Measurements from ENCODE around the gene B4GALNT4. TPM values are rescaled to one million over a fixed set of nuclear protein-coding genes. Genes with fewer than 3 reads are reported as not detected.

The B4GALNT4 gene
- total RNA-seq, 1 donor: 2.2 TPM

DNA sequence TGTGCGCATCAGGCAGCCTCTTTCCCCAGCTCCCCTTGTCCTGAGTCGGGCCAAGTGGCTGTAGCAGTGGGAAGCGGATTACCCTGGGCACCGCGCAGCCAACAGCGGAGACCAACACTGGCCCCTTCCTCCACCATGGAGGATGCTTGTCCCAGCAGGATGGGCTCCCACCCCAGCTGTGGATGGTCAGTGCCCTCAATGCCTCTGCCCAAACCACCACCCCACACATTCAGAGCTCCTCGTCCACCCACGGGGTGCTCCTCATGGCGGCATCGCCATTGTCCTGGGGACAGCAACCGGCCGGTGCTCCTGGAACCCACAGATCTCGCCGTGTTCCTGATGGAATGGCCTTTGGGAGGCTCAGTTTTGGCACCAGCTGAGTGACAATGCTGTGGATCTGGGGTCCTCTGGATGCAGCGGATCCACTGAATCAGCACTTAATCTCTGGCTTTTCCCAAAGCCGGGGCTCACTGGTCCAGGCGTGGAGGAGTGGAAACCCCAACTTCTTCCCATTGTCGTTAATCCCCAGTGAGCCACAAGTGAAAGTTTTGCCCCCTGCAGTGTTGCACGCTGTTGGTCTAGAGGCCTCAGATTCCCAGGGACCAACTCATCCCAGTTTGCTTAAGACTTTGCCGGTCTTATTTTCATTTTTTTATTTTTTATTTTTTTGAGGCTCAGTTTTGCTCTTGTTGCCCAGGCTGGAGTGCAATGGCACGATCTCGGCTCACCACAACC is 4.1 kb upstream of the B4GALNT4 start:
- no peak overlapping the region for H3K4me3 ChIP-seq (ENCODE audit: insufficient read depth, low read length)
- H3K79me2 ChIP-seq (ENCODE audit: insufficient read depth, low read length): no peaks in the 10 kb centered on the region
- TF ChIP-seq, protein P1, sequence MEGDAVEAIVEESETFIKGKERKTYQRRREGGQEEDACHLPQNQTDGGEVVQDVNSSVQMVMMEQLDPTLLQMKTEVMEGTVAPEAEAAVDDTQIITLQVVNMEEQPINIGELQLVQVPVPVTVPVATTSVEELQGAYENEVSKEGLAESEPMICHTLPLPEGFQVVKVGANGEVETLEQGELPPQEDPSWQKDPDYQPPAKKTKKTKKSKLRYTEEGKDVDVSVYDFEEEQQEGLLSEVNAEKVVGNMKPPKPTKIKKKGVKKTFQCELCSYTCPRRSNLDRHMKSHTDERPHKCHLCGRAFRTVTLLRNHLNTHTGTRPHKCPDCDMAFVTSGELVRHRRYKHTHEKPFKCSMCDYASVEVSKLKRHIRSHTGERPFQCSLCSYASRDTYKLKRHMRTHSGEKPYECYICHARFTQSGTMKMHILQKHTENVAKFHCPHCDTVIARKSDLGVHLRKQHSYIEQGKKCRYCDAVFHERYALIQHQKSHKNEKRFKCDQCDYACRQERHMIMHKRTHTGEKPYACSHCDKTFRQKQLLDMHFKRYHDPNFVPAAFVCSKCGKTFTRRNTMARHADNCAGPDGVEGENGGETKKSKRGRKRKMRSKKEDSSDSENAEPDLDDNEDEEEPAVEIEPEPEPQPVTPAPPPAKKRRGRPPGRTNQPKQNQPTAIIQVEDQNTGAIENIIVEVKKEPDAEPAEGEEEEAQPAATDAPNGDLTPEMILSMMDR (IDR thresholded peaks at IDR 0.05; ENCODE audit: extremely low read depth, low read depth, low read length): no peak
- no peak overlapping the region for H3K4me2 ChIP-seq (ENCODE audit: insufficient read depth, low read length)
- H4K20me1 ChIP-seq (ENCODE audit: insufficient read depth, low read length): no peaks in the 10 kb centered on the region
- peaks cover 2% of the 10 kb centered on the region for H3K9me3 ChIP-seq (ENCODE audit: low read depth, low read length)
- peaks cover 38% of the 10 kb centered on the region for H3K27me3 ChIP-seq (ENCODE audit: insufficient read depth, low read length)
- H3K4me1 ChIP-seq (ENCODE audit: insufficient read depth, low read length): no peaks in the 10 kb centered on the region
- H3K36me3 ChIP-seq (ENCODE audit: insufficient read depth, low read length): no peaks in the 10 kb centered on the region
- H3K27ac ChIP-seq (ENCODE audit: low read depth, low read length): no peak overlapping the region
- H2AFZ ChIP-seq (ENCODE audit: low read length): no peak overlapping the region
- peak; percentile 72 for DNase-seq (ENCODE audit: insufficient read length, low spot score, missing footprints)

DNA sequence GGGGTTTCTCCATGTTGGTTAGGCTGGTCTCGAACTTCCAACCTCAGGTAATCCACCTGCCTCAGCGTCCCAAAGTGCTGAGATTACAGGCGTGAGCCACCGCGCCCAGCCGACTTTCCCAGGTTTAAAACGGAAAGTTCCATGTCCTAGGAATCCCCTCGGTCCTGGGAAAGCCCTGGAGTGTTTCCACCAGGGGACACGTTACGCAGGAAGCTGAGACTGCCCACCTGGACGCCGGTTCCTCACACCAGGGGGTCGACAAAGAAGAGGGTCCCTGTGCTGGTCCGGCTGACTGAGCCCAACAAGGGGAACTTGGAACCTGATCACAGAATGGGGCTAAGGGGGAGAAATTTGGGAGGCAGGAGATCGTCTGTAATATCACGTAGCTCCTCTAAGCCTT is 3.5 kb upstream of the B4GALNT4 start:
- TF ChIP-seq, protein P1 (IDR thresholded peaks at IDR 0.05; ENCODE audit: extremely low read depth, low read depth, low read length): no peak
- Histone ChIP-seq H3K79me2 (ENCODE audit: insufficient read depth, low read length) (no peaks in the 10 kb centered on the region), H3K27ac (ENCODE audit: low read depth, low read length) (no peak overlapping the region), H3K4me3 (ENCODE audit: insufficient read depth, low read length) (no peak overlapping the region), H3K4me2 (ENCODE audit: insufficient read depth, low read length) (no peak overlapping the region), H3K9me3 (ENCODE audit: low read depth, low read length) (peaks cover 1% of the 10 kb centered on the region), H3K27me3 (ENCODE audit: insufficient read depth, low read length) (peaks cover 43% of the 10 kb centered on the region), H3K4me1 (ENCODE audit: insufficient read depth, low read length) (no peaks in the 10 kb centered on the region), H2AFZ (ENCODE audit: low read length) (no peak overlapping the region), H3K36me3 (ENCODE audit: insufficient read depth, low read length) (no peaks in the 10 kb centered on the region), H4K20me1 (ENCODE audit: insufficient read depth, low read length) (no peaks in the 10 kb centered on the region)
- DNase-seq (ENCODE audit: insufficient read length, low spot score, missing footprints): no peak

DNA sequence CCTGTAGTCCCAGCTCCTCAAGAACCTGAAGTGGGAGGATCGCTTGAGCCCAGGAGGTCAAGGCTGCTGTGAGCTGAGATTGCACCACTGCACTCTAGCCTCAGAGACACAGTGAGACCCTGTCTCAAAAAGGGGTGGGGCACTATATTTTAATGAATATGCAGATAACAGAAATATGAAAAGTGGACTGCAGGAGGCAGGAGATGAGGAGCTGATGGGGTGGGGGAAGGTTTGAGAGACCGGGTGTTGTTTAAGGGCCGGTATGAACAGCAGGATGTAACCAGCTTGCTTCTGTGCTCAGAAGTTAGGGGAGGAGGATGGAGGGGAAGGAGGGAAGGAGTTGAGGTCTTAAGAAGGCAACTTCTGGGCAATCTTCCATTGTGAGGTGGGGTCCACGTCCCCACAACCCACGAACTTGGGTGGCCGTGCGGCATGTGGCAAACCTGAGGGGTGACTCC is 1.3 kb upstream of the B4GALNT4 start:
- DNase-seq (ENCODE audit: insufficient read length, low spot score, missing footprints): peak; percentile 83
- H3K4me1 ChIP-seq (ENCODE audit: insufficient read depth, low read length): no peaks in the 10 kb centered on the region
- TF ChIP-seq, protein P1 (IDR thresholded peaks at IDR 0.05; ENCODE audit: extremely low read depth, low read depth, low read length): no peak
- peaks cover 47% of the 10 kb centered on the region for H3K27me3 ChIP-seq (ENCODE audit: insufficient read depth, low read length)
- no peak overlapping the region for H3K27ac ChIP-seq (ENCODE audit: low read depth, low read length)
- no peak overlapping the region for H3K4me3 ChIP-seq (ENCODE audit: insufficient read depth, low read length)
- H3K79me2 ChIP-seq (ENCODE audit: insufficient read depth, low read length): no peaks in the 10 kb centered on the region
- H3K9me3 ChIP-seq (ENCODE audit: low read depth, low read length): no peaks in the 10 kb centered on the region
- no peaks in the 10 kb centered on the region for H4K20me1 ChIP-seq (ENCODE audit: insufficient read depth, low read length)
- no peak overlapping the region for H3K4me2 ChIP-seq (ENCODE audit: insufficient read depth, low read length)
- no peaks in the 10 kb centered on the region for H3K36me3 ChIP-seq (ENCODE audit: insufficient read depth, low read length)
- no peak overlapping the region for H2AFZ ChIP-seq (ENCODE audit: low read length)

DNA sequence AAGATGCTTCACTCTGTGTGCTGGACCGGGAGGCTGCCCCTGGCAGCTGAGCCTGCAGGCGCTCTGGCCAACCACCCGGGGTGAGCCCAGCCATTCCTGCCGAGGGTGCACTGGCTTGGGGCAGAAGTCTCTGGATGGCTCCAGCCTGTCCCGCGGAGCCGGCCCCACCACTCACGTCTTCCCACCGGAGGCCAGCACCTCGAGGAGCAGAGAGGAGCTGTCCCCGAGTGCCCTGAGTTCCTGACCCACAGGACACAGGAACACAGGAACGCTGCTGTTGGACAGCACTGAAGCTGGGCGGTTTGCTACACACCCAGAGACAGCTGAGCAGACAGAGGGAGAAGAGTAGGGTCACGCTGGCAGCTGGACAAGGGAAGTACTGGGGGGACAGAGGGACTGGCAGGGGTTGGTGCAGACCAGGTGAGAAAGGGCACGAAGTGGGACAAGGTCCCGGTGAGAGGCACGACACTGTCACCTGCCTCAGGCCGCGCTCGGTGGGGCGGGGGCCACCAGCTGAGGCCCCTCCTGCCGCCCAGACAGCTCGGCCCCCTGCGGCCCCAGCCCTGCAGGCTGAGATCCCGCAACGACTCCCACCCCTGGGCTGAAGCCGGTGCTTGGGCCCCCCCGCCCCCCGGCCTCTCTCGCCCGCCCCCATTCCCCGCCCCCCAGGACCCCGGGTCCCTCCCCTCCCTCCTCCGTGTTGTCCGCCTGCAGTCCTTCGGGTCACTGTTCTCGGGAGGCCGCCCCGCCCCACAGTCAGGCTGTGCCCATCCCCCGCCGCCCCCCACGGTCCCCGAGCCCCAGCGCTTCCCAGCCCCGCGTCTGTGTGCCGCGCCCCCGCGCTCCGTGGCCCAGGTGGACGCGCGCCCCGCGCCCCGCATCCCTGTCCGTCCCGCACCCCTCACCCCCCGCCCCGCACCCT is 624 bp upstream of the B4GALNT4 start:
- Histone ChIP-seq H3K36me3 (ENCODE audit: insufficient read depth, low read length) (no peaks in the 10 kb centered on the region), H3K27me3 (ENCODE audit: insufficient read depth, low read length) (peaks cover 47% of the 10 kb centered on the region), H3K79me2 (ENCODE audit: insufficient read depth, low read length) (no peaks in the 10 kb centered on the region), H2AFZ (ENCODE audit: low read length) (no peak overlapping the region), H3K4me1 (ENCODE audit: insufficient read depth, low read length) (no peaks in the 10 kb centered on the region), H4K20me1 (ENCODE audit: insufficient read depth, low read length) (no peaks in the 10 kb centered on the region), H3K9me3 (ENCODE audit: low read depth, low read length) (no peaks in the 10 kb centered on the region), H3K27ac (ENCODE audit: low read depth, low read length) (no peak overlapping the region), H3K4me3 (ENCODE audit: insufficient read depth, low read length) (no peak overlapping the region), H3K4me2 (ENCODE audit: insufficient read depth, low read length) (no peak overlapping the region)
- peak; percentile 98 for DNase-seq (ENCODE audit: insufficient read length, low spot score, missing footprints)
- TF ChIP-seq, protein P1 (IDR thresholded peaks at IDR 0.05; ENCODE audit: extremely low read depth, low read depth, low read length): no peak
